GM19397 (cell line): Measurements from ENCODE around the gene ERGIC1.
"Not testable (repeated sequence)": the region's sequence is repeated elsewhere in the genome, so short reads cannot be mapped to it uniquely, and the experiment has no call there.

Experiments
- ATAC-seq: cut with Tn5 transposase; IDR thresholded peaks from one replicate; pipeline ENCODE4 v1.9.1; 2021; ENCODE audit warnings: mild to moderate bottlenecking, moderate library complexity; ENCODE audit not compliant: unreplicated experiment

ERGIC1 gene

GRCh38 chr5:172833686-172834414 is at the start of gene ERGIC1:
Gene ERGIC1, plus strand, starts transcription at chr5:172834251. Its CDS starts 163 bp downstream, at chr5:172834414.
- peak; percentile 76 for ATAC-seq

GRCh38 chr5:172785429-172786088 is 48.5 kb upstream of the ERGIC1 start:
- ATAC-seq, result no peak

- no peak for ATAC-seq
Measured at GRCh38 chr5:172786736-172787462, 47.2 kb upstream of the ERGIC1 start.

- ATAC-seq, result not testable (repeated sequence)
Measured at GRCh38 chr5:172787538-172787937, 46.5 kb upstream of the ERGIC1 start.

- ATAC-seq, result no peak
Measured at GRCh38 chr5:172788771-172789686, 45.0 kb upstream of the ERGIC1 start.

GRCh38 chr5:172789687-172790495 is 44.2 kb upstream of the ERGIC1 start:
- ATAC-seq, result no peak

- ATAC-seq, result no peak
Measured at GRCh38 chr5:172790496-172790889, 43.6 kb upstream of the ERGIC1 start.

- no peak for ATAC-seq
Measured at GRCh38 chr5:172791286-172791685, 42.8 kb upstream of the ERGIC1 start.

- no peak for ATAC-seq
Measured at GRCh38 chr5:172791726-172792445, 42.2 kb upstream of the ERGIC1 start.

GRCh38 chr5:172792701-172793570 is 41.1 kb upstream of the ERGIC1 start:
- ATAC-seq, result no peak

- no peak for ATAC-seq
Measured at GRCh38 chr5:172793577-172794488, 40.2 kb upstream of the ERGIC1 start.

- no peak for ATAC-seq
Measured at GRCh38 chr5:172795318-172795977, 38.6 kb upstream of the ERGIC1 start.

- no peak for ATAC-seq
Measured at GRCh38 chr5:172796306-172796705, 37.7 kb upstream of the ERGIC1 start.

- no peak for ATAC-seq
Measured at GRCh38 chr5:172797771-172798191, 36.3 kb upstream of the ERGIC1 start.

- no peak for ATAC-seq
Measured at GRCh38 chr5:172798422-172799215, 35.4 kb upstream of the ERGIC1 start.

- ATAC-seq, result no peak
Measured at GRCh38 chr5:172799416-172799815, 34.6 kb upstream of the ERGIC1 start.
